Muscle of leg (tissue), 11 donors: ENCODE results near the gene TSEN2. TPM values are rescaled to one million over a fixed set of nuclear protein-coding genes. Genes with fewer than 3 reads are reported as not detected.
"Not testable (repeated sequence)": the region's sequence is repeated elsewhere in the genome, so short reads cannot be mapped to it uniquely, and the experiment has no call there.

Experiments
- DNase-seq: peaks from one replicate; pipeline ENCODE4 v3.0.0; 2013
- H3K27ac ChIP-seq: one replicate; pipeline ENCODE4 v1.5.1; 2013; ENCODE audit warnings: mild to moderate bottlenecking, low read length, control low read depth
- H3K27me3 ChIP-seq: one replicate; pipeline ENCODE4 v1.6.1; 2013; ENCODE audit warnings: low read length; ENCODE audit not compliant: control insufficient read depth, insufficient read depth
- H3K36me3 ChIP-seq: one replicate; pipeline ENCODE4 v1.6.1; 2013; ENCODE audit warnings: low read length; ENCODE audit not compliant: control insufficient read depth, insufficient read depth
- H3K4me1 ChIP-seq: one replicate; pipeline ENCODE4 v1.6.1; 2013; ENCODE audit warnings: low read length; ENCODE audit not compliant: control insufficient read depth, insufficient read depth
- H3K4me3 ChIP-seq: one replicate; pipeline ENCODE4 v1.5.1; 2013; ENCODE audit warnings: low read length, control low read depth
- H3K9me3 ChIP-seq: replicated peaks from 2 replicates; pipeline ENCODE4 v1.6.1; 2013; ENCODE audit warnings: low read depth, low read length; ENCODE audit not compliant: control insufficient read depth
- WGBS: methylation state at CpG from one replicate; pipeline ENCODE4 v1.1.5; 2013; ENCODE audit warnings: missing lambda C conversion rate; ENCODE audit not compliant: insufficient coverage; 5-methylcytosine and 5-hydroxymethylcytosine counted together
- polyA plus RNA-seq, 8 donors: library from polyadenylated mRNA; unstranded; fragments of 120-200 nt; gene quantifications; one replicate each; pipeline versions ENCODE4 v1.2.1 to v1.2.3, GENCODE V29; 2013; ENCODE audit warnings: inconsistent platforms in 1 of 8, low replicate concordance in 1 of 8; ENCODE audit not compliant: insufficient read length in 8 of 8, insufficient read depth in 1 of 8
- total RNA-seq: library from RNA; stranded (reverse); fragments of 120-200 nt; gene quantifications from one replicate; pipeline ENCODE4 v1.2.4, GENCODE V29; 2013

TSEN2 gene
- total and polyA plus RNA-seq, 9 donors, result 7.8 to 16.4 (median 11.2) TPM

DNA sequence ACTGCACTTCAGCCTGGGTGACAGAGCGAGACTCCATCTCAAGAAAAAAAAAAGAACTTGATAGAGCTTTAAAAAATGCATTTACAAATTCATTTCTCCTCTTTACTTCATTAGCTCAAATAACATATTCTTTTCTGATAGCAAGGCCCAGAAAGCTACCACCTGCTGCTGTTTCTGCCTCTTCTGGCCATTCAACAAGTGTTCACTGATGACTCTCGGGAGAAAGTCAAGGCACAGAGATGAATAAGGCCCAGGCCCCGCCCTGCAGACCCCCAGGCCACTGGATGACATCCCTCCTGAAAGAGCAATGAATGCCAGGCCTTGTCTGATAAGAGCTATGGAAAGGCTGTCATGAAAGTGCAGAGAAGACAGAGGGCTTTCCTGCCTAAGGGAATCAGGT, 13.6 kb upstream of the TSEN2 start:
- Histone ChIP-seq H3K27me3 (peaks cover 7% of the 10 kb centered on the region), H3K4me1 (peaks cover 14% of the 10 kb centered on the region), H3K36me3 (no peaks in the 10 kb centered on the region), H3K9me3 (no peaks in the 10 kb centered on the region), H3K27ac (no peak overlapping the region), H3K4me3 (no peak overlapping the region)
- 94% methylated on average over 2 of the region's 3 CpGs for WGBS
- DNase-seq, result no peak

GRCh38 chr3:12471241-12471640, 13.0 kb upstream of the TSEN2 start:
- Histone ChIP-seq H3K4me3 (no peak overlapping the region), H3K27ac (no peak overlapping the region), H3K36me3 (no peaks in the 10 kb centered on the region), H3K27me3 (peaks cover 7% of the 10 kb centered on the region), H3K4me1 (peaks cover 17% of the 10 kb centered on the region), H3K9me3 (no peaks in the 10 kb centered on the region)
- WGBS, result 73% methylated on average over 11 of the region's 11 CpGs
- no peak for DNase-seq

DNA sequence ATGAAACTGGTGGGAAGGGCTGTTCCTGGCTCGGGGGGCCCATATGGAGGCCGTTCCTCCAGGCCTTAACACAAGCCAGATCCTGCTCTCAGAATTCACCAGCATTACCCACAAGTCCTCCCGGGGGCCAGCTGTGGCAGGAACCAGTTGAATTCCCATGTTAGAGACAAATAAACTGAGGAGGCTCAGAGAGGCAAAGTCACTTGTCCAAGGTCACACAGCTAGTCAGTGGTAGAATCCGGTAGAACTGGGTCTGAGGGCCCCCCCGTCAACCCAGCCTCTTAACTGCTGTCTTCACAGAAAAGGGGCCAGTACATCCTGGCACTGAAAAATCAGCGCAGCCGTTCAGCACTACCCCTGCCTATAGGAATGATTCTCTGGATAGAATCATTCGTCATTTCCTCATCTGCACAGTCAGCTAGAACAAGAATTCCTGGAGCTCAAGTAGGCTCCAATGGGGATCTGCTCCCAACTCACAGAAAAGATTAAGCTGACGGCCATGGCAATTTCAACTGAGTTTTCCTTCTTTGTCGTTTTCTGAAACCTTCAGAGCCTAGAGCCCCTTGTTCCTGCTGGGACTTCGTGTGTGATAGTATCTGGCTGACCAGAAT, 12.2 kb upstream of the TSEN2 start:
- Histone ChIP-seq H3K4me1 (peaks cover 17% of the 10 kb centered on the region), H3K36me3 (no peaks in the 10 kb centered on the region), H3K4me3 (no peak overlapping the region), H3K27ac (no peak overlapping the region), H3K27me3 (peaks cover 7% of the 10 kb centered on the region), H3K9me3 (no peaks in the 10 kb centered on the region)
- DNase-seq, result no peak
- WGBS, result 40% methylated on average over 1 of the region's 11 CpGs

DNA sequence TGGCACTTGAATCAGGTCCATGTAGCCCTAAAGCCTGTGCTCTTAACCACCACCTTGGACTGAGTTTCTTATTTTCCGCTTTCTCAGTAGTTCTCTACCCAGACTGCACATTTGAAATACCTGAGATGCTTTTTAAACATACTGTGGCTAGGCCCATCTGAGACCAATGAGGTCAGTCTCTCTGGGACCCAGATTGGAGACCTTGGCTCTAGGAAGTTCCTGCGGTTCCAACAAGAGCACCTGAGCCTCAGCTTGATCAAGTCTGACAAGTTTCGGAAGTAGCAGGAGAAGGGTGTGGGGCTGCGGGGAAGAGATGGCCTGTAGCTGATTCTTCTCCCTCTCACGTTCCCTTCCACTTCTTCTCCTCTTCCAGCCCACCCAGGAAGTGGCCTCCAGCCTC, 11.5 kb upstream of the TSEN2 start:
- DNase-seq, result no peak
- H3K27me3 ChIP-seq, result peaks cover 7% of the 10 kb centered on the region
- peaks cover 17% of the 10 kb centered on the region for H3K4me1 ChIP-seq

DNA sequence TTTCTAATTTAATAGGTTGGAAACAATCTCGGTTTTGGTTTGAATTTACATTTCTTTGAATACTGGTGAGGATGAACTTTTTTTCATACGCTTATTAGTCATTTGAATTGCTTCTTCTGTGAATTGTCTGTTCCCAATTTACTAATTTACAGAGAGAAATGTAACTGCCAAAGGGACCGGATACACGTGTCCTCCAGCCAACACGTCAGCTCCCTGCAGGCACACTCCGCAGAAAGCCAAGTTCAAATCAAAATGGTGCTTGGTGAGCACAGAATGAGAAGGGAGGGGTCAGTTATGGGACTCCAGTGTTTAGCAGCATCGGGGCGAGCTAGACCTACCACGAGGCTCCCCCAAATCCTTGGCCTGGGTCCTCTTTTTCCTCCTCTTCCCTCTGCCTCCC, 10.8 kb upstream of the TSEN2 start:
- Histone ChIP-seq H3K4me3 (no peak overlapping the region), H3K9me3 (no peaks in the 10 kb centered on the region), H3K4me1 (peaks cover 17% of the 10 kb centered on the region), H3K27me3 (peaks cover 7% of the 10 kb centered on the region), H3K36me3 (no peaks in the 10 kb centered on the region), H3K27ac (no peak overlapping the region)
- peak; percentile 79 for DNase-seq
- 20% methylated on average over 1 of the region's 9 CpGs for WGBS

More for the DNA sequence above, 11.5 kb upstream of the TSEN2 start:
- Histone ChIP-seq H3K4me3 (no peak overlapping the region), H3K27ac (no peak overlapping the region), H3K36me3 (no peaks in the 10 kb centered on the region), H3K9me3 (no peaks in the 10 kb centered on the region)
- WGBS, result 100% methylated on average over 1 of the region's 5 CpGs

- Histone ChIP-seq H3K36me3 (no peaks in the 10 kb centered on the region), H3K4me3 (no peak overlapping the region), H3K27me3 (peaks cover 7% of the 10 kb centered on the region), H3K4me1 (peaks cover 22% of the 10 kb centered on the region), H3K9me3 (no peaks in the 10 kb centered on the region), H3K27ac (no peak overlapping the region)
- no peak for DNase-seq
- WGBS, result 64% methylated on average over 4 of the region's 5 CpGs
Observed at GRCh38 chr3:12476238-12476897, 7.9 kb upstream of the TSEN2 start.

DNA sequence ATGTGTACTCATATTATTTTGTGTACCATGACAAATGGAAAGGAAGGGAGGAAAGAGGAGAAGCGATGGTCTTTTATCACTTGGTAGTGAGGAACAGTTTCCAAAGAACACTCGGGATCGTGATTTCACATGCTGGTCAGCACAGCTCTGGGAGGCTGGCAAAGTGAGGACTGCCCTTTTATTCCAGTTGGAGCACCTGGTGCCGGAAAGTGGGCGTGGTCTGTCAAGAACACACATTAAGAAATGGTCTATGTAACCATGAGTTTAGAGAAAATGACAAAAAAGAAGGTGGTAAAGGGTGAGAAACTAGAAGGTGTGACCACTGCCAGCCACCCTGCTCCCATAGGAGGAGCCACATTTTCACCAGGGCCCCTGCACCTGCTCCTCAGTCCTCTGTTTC, 7.0 kb upstream of the TSEN2 start:
- H3K9me3 ChIP-seq, result no peaks in the 10 kb centered on the region
- WGBS, result 100% methylated on average over 3 of the region's 5 CpGs
- H3K27me3 ChIP-seq, result peaks cover 5% of the 10 kb centered on the region
- no peak for DNase-seq
- H3K27ac ChIP-seq, result no peak overlapping the region
- H3K4me1 ChIP-seq, result peaks cover 22% of the 10 kb centered on the region
- no peaks in the 10 kb centered on the region for H3K36me3 ChIP-seq
- no peak overlapping the region for H3K4me3 ChIP-seq

DNA sequence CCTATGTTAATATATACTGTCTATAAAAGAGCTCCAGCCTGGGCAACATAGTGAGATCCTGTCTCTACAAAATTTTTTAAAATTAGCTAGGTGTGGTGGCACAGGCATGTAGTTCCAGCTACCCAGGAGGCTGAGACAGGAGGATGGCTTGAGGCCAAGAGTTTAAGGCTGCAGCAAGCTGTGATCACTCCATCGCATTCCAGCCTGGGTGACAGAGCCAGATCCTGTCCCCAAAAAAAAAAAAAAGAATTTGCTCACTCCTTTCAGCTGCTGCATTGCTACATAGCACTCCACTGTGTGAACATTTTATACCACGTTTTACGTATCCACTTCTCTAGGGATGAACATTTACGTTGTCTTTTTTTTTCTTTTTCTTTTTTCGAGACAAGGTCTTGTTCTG, 6.0 kb upstream of the TSEN2 start:
- Histone ChIP-seq H3K9me3 (no peaks in the 10 kb centered on the region), H3K27ac (no peak overlapping the region), H3K27me3 (peaks cover 3% of the 10 kb centered on the region), H3K36me3 (no peaks in the 10 kb centered on the region), H3K4me3 (no peak overlapping the region), H3K4me1 (peaks cover 16% of the 10 kb centered on the region)
- DNase-seq, result no peak
- WGBS, result 21% methylated on average over 2 of the region's 5 CpGs

- WGBS, result no CpG with 5 or more reads among the region's 3 CpGs
- peaks cover 17% of the 10 kb centered on the region for H3K4me1 ChIP-seq
- H3K27ac ChIP-seq, H3K4me3 ChIP-seq, H3K36me3 ChIP-seq, H3K9me3 ChIP-seq, H3K27me3 ChIP-seq, DNase-seq: not testable (repeated sequence)
Observed at GRCh38 chr3:12479198-12479597, 5.1 kb upstream of the TSEN2 start.

GRCh38 chr3:12479919-12480427, 4.3 kb upstream of the TSEN2 start:
- DNase-seq, result peak; percentile 56
- 21% methylated on average over 9 of the region's 9 CpGs for WGBS
- no peaks in the 10 kb centered on the region for H3K9me3 ChIP-seq

More at GRCh38 chr3:12479919-12480427, 4.3 kb upstream of the TSEN2 start:
- Histone ChIP-seq H3K27me3 (peaks cover 4% of the 10 kb centered on the region), H3K36me3 (no peaks in the 10 kb centered on the region), H3K4me1 (peaks cover 18% of the 10 kb centered on the region), H3K4me3 (no peak overlapping the region), H3K27ac (no peak overlapping the region)
